Activated CD4-positive, CD25-positive, alpha-beta regulatory T cell treated with anti-CD3 and anti-CD28 coated beads, Interleukin-2, amount 50 U/mL, for 16 hours (primary cell): ENCODE results near the gene THRA.

Experiments used
- DNase-seq: peaks from one replicate; pipeline ENCODE4 v3.0.0-alpha.2; 2020; ENCODE audit warnings: low read depth, low spot score

Gene THRA

GRCh38 chr17:40062329-40063186 is at the start of gene THRA:
TSS of gene THRA (plus strand) at chr17:40062965. CDS start at chr17:40074489, 11,524 bp downstream.
- no peak for DNase-seq

DNA sequence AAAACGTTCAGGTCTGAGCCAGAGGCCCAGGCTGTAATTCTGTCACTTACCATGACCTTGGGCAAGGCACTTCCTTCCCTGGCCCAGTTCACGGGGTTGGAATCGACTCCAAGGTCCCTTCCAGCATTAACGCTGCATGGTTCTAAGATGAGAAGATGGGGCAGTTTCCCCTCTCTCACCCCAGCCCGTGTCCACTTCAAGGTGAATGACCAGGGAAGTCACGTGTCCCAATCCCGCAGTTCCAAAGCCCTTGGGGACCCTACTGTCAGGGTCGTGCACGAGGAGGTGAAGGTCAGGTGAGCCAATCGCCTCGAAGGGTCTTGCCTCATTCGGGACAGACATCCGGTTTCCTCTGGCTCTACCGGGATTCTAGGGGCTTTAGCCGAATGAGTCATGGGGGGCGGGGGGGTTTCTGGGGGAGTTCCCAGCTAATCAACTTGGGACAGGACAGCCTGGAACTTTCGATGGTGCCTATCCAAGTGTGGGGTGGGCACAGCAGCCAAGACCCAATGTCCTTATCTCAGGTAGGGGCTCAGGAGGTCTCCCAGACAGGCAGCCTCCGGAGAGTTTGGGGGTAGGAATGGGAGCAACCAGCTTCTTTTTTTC is 48.3 kb upstream of the THRA start:
- DNase-seq, result no peak

DNA sequence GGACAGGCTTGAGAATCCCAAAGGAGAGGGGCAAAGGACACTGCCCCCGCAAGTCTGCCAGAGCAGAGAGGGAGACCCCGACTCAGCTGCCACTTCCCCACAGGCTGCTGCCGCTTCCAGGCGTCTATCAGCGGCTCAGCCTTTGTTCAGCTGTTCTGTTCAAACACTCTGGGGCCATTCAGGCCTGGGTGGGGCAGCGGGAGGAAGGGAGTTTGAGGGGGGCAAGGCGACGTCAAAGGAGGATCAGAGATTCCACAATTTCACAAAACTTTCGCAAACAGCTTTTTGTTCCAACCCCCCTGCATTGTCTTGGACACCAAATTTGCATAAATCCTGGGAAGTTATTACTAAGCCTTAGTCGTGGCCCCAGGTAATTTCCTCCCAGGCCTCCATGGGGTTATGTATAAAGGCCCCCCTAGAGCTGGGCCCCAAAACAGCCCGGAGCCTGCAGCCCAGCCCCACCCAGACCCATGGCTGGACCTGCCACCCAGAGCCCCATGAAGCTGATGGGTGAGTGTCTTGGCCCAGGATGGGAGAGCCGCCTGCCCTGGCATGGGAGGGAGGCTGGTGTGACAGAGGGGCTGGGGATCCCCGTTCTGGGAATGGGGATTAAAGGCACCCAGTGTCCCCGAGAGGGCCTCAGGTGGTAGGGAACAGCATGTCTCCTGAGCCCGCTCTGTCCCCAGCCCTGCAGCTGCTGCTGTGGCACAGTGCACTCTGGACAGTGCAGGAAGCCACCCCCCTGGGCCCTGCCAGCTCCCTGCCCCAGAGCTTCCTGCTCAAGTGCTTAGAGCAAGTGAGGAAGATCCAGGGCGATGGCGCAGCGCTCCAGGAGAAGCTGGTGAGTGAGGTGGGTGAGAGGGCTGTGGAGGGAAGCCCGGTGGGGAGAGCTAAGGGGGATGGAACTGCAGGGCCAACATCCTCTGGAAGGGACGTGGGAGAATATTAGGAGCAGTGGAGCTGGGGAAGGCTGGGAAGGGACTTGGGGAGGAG is 47.5 kb upstream of the THRA start, which contains the start of gene CSF3:
CSF3 (plus strand) TSS at position 436 of the 993 bp plus-strand sequence; CDS start at position 471, 35 bp downstream.
- DNase-seq, result no peak

GRCh38 chr17:40015998-40016985 is 46.5 kb upstream of the THRA start:
- no peak for DNase-seq

DNA sequence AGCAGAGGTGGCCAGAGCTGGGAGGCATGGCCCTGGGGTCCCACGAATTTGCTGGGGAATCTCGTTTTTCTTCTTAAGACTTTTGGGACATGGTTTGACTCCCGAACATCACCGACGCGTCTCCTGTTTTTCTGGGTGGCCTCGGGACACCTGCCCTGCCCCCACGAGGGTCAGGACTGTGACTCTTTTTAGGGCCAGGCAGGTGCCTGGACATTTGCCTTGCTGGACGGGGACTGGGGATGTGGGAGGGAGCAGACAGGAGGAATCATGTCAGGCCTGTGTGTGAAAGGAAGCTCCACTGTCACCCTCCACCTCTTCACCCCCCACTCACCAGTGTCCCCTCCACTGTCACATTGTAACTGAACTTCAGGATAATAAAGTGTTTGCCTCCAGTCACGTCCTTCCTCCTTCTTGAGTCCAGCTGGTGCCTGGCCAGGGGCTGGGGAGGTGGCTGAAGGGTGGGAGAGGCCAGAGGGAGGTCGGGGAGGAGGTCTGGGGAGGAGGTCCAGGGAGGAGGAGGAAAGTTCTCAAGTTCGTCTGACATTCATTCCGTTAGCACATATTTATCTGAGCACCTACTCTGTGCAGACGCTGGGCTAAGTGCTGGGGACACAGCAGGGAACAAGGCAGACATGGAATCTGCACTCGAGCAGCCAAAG is 45.2 kb upstream of the THRA start:
- DNase-seq, result no peak

DNA sequence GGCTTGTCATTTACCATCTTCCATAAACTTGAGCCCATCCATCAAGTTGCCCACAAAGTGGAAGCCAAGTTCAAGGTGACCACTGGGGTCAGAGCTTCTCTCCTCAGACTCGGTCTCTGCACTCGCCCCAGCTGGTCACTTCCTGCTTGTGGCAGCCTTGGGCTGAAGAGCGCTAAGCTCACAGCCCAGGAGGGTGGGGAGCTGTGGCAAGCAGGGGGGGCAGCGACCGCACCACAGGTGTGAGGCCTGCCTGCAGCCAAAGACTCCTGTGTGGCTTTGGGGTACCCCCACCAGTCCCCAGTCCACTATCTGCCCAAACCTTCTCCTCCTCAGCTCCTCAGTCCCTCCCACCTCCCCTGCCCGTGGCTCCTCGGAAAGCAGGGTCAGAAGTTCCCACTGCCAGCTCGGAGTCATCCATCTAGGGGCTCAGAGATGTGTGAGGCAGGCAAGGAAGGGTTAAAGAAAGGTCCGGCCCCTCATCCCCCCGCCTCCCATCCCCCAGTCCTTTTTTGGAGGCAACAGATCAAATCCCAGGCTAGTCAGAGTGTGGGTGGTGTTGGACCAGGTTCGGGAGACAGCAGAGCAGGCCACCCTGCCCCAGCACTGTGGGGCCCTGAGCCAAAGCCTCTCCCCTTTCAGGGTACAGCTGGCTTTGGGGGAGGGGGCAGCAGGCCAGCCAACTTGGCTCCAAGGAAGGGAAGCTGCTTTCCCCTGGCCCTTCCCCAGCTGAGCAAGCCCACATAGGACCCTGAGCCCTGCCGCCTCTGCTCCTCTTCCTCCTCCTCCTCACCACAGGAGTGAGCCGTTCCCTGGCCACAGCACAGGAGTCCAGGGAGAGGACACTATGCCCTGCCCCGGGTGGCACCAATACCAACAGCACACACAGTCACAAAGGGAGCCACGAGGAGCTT is 44.3 kb upstream of the THRA start:
- DNase-seq, result no peak

GRCh38 chr17:40019140-40019991 is 43.4 kb upstream of the THRA start:
- DNase-seq, result no peak

- no peak for DNase-seq
These were observed 42.6 kb upstream of the THRA start for GRCh38 chr17:40020146-40020545.

- no peak for DNase-seq
These were observed 41.3 kb upstream of the THRA start for GRCh38 chr17:40021451-40021971.

DNA sequence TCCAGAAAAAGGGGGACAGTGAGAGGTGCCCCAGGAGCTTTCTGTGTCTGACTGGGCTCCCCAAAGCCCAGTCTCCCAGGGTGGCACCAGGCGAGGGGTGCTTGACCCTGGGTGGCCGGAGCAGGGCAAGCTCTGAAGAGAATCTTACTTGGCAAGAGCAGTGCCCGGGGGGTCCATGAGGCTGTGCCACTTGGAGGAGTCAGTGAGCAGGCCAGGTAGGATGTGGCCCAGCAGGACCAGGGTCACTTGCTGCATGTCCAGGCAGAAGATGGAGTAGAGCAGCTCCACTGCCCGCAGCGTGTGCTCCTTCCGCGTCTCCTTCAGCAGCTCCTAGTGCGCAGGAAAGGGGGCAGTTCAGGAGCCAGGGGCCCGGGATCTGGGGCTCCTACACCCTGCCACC is 40.3 kb upstream of the THRA start:
- DNase-seq, result no peak

DNA sequence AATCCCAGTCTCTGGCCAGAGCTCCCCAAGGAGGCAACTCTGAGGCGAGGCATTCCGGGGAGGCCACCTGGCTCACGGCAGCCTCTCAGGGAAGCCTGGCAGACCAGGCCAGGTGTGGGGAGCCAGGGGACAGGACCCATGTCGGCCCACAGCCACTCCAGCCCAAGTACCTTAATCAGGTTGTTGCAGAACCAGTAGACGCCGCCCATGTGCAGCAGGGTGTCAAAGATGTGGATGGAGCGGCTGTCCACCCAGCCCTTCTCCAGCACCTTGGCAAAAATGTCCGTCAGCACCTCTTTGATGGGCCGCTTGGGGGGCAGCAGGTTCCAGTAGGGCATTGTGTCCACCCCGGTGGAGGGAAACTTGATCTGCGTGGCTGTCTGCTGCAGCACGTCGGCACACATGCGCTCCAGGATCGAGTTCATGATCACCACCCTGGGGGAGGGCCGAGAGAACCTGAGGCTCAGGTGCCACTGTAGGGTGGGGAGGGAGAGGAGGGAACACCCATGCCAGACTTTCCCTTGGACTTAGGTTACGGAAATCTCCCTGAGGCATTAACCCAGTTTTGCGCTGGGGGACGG is 39.7 kb upstream of the THRA start:
- DNase-seq, result no peak

DNA sequence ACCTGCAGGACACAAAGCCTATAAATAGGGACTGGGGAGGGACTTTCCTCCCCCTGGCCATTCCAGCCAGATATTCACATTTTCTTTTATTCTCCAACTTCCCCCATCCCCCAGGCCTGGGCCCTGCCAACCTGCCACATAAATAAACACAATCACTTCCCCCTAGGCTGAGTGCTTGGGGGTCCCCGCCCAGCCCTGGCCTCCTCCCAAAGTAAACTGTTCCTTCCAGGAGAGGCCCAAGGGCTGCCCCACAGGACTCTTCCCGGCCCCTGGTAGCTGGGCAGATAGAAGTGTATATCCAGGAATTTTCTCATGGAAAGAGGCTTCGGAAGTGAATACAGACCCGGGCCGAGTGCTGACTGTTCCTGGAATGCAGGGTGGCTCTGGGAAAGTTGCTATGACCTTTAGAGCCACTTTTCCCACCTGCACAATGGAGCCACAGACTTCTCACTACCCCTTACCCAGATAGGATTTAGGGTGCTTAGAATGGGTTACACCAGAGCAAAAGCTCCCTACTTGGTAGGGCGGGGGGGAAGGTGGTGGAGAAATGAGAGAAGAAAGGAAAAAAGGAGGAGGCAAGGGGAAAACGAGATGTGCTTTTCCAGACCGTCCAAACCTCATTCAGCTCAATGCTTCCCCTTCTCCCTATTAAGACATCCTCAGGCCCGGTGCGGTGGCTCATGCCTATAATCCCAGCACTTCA is 39.0 kb upstream of the THRA start:
- no peak for DNase-seq

DNA sequence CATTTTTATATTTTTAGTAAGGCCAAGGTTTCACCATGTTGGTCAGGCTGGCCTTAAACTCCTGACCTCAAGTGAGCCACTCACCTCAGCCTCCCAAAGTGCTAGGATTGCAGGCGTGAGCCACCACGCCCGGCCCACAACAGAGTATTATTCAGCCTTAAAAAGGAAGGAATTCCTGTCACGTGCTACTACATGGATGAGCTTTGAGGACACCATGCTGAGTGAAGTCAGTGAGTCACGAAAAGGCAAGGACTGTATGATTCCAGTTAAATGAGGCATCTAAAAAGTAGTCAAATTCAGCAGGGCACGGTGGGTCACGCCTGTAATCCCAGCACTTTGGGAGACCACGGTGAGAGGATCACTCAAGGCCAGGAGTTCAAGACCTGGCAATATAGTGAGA is 37.9 kb upstream of the THRA start:
- DNase-seq, result no peak

GRCh38 chr17:40025559-40025958 is 37.2 kb upstream of the THRA start:
- DNase-seq, result no peak

- DNase-seq, result no peak
These were observed 36.6 kb upstream of the THRA start for GRCh38 chr17:40025991-40026815.
